K562 (cell line): ENCODE results near the gene TUBB4B. TPM values are rescaled to one million over a fixed set of nuclear protein-coding genes. Genes with fewer than 3 reads are reported as not detected.

Experiments used
- AFF1 ChIP-seq, 2 experiments: fragments of 450-650 bp; IDR thresholded peaks; 2 replicates each; pipeline ENCODE4 v1.6.1; 2018; ENCODE audit warnings: mild to moderate bottlenecking in 2 of 2, low read depth in 1 of 2; ENCODE audit not compliant: partially characterized antibody in 2 of 2
- CCNT2 ChIP-seq: IDR thresholded peaks from 2 replicates; pipeline ENCODE4 v1.6.1; 2011; ENCODE audit warnings: borderline replicate concordance, low read depth, mild to moderate bottlenecking, moderate library complexity, mixed read lengths, low read length; ENCODE audit not compliant: insufficient read length; ENCODE audit errors: extremely low read depth
- HEY1 ChIP-seq: fragments of 250-450 bp; sonication (Bioruptor Pico); IDR thresholded peaks from 2 replicates; pipeline ENCODE4 v1.5.0; 2020; ENCODE audit warnings: mild to moderate bottlenecking, moderate library complexity, borderline replicate concordance
- KHSRP ChIP-seq: fragments of 450-650 bp; IDR thresholded peaks from 2 replicates; pipeline ENCODE4 v1.6.1; 2017
- RREB1 ChIP-seq: fragments of 250-450 bp; sonication (Bioruptor Pico); IDR thresholded peaks from 2 replicates; pipeline ENCODE4 v1.4.0; 2020
- THRA ChIP-seq: fragments of 450-650 bp; IDR thresholded peaks from 2 replicates; pipeline ENCODE4 v1.6.1; 2017; ENCODE audit warnings: mild to moderate bottlenecking, moderate library complexity
- ZKSCAN1 ChIP-seq: fragments of 150-350 bp; IDR thresholded peaks from 2 replicates; pipeline ENCODE4 v1.6.1; 2016; ENCODE audit warnings: low read depth, low read length
- ZNF354B ChIP-seq: fragments of 250-450 bp; sonication (Bioruptor Pico); IDR thresholded peaks from 2 replicates; pipeline ENCODE4 v1.4.0; 2020
- polyA plus RNA-seq, 8 experiments: library from polyadenylated mRNA; depleted of rRNA in 4 of 8; stranded (reverse) in 5 of 8; unstranded in 3 of 8; fragments of >200 nt; fragmentation: Nextera tagmentation in 2 of 8; fragmentation: Illumina TruSeq in 1 of 8; extraction: Ambion mirVana in 2 of 8; extraction: Trizol in 1 of 8; gene quantifications; 2 replicates each; pipeline versions ENCODE4 v1.2.1 to v1.2.3, GENCODE V29; 2011 to 2014; ENCODE audit warnings: inconsistent platforms in 1 of 8, missing spikeins in 1 of 8
- total RNA-seq, 7 experiments: library from RNA; depleted of rRNA in 6 of 7; stranded (reverse); fragments of >200 nt in 6 of 7; fragmentation: Illumina TruSeq in 2 of 7; extraction: Trizol in 2 of 7; gene quantifications; 2 replicates each; pipeline versions ENCODE4 v1.2.1 to v1.2.3, GENCODE V29; 2011 to 2021; ENCODE audit warnings: low replicate concordance in 1 of 7
- TF ChIP-seq, protein P1 (sequence below): fragments of 450-650 bp; IDR thresholded peaks from 2 replicates; pipeline ENCODE4 v1.6.1; 2016; ENCODE audit warnings: mild to moderate bottlenecking
- TF ChIP-seq, protein P2 (sequence below): sonication (generic); formaldehyde crosslinking; IDR thresholded peaks from 2 replicates; pipeline ENCODE4 v1.8.1; 2023; ENCODE audit warnings: mild to moderate bottlenecking, missing genetic modification reagents, moderate library complexity

Gene TUBB4B
- total and polyA plus RNA-seq, 9 of the 15 experiments (the other 6 are each of a cell fraction or from before 2014, with no cell fraction given), result 24.1 to 443 (median 268) TPM

DNA sequence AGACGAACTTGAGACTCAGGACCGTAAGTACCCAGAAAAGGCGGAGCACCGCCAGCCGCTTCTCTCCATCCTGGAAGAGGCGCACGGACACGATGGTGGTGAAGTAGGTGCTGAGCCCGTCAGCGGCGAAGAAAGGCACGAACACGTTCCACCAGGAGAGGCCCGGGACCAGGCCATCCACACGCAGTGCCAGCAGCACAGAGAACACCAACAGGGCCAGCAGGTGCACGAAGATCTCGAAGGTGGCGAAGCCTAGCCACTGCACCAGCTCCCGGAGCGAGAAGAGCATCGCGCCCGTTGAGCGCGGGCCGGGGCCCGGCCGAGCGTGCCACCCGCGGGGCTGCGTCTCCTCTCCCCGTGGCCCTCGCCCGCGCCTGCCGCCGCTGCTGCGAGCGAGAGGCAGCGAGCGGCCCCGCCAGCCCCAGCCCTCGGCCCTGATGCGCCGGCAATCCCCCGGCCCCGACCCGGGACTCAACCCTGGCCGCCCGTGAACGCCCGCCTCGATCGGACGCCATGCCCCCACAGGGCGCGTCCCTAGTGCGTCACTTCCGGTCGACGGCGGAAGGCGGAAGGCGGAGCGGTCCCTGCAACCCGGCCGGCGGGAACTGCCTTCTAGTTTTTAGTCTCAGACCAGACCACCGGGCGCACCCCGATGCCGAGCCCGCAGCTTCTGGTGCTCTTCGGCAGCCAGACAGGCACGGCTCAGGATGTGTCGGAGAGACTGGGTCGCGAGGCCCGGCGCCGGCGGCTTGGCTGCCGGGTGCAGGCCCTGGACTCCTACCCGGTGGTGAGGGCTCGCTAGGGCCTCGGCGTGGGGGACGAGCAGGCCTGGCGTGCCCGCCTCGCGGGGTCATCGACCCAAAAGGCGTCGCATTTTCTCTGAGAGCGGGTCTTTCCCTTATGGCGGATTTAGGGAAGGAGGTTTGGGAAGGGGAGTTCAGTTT is 35.7 kb upstream of the TUBB4B start, which contains the start of the genes NDOR1 and TMEM203 (continued):
- TF ChIP-seq THRA (no peak), RREB1 (CRISPR knock-in tag) (no peak), HEY1 (CRISPR knock-in tag) (no peak), KHSRP (0 out of 2 replicates have a peak, but pooled peaks have one; percentile 56), CCNT2 (peak; percentile 56), ZNF354B (CRISPR knock-in tag) (no peak), AFF1 (IDR thresholded peaks at IDR 0.05; ENCODE audit: low read depth in 1 of 2, partially characterized antibody in 2 of 2) (no peak), ZKSCAN1 (0 out of 2 replicates have a peak, but pooled peaks have one; percentile 34)
- TF ChIP-seq, protein P1, sequence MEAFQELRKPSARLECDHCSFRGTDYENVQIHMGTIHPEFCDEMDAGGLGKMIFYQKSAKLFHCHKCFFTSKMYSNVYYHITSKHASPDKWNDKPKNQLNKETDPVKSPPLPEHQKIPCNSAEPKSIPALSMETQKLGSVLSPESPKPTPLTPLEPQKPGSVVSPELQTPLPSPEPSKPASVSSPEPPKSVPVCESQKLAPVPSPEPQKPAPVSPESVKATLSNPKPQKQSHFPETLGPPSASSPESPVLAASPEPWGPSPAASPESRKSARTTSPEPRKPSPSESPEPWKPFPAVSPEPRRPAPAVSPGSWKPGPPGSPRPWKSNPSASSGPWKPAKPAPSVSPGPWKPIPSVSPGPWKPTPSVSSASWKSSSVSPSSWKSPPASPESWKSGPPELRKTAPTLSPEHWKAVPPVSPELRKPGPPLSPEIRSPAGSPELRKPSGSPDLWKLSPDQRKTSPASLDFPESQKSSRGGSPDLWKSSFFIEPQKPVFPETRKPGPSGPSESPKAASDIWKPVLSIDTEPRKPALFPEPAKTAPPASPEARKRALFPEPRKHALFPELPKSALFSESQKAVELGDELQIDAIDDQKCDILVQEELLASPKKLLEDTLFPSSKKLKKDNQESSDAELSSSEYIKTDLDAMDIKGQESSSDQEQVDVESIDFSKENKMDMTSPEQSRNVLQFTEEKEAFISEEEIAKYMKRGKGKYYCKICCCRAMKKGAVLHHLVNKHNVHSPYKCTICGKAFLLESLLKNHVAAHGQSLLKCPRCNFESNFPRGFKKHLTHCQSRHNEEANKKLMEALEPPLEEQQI, result no peak
- TF ChIP-seq, protein P2, sequence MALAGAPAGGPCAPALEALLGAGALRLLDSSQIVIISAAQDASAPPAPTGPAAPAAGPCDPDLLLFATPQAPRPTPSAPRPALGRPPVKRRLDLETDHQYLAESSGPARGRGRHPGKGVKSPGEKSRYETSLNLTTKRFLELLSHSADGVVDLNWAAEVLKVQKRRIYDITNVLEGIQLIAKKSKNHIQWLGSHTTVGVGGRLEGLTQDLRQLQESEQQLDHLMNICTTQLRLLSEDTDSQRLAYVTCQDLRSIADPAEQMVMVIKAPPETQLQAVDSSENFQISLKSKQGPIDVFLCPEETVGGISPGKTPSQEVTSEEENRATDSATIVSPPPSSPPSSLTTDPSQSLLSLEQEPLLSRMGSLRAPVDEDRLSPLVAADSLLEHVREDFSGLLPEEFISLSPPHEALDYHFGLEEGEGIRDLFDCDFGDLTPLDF, result peak; percentile 79
